A673 (cell line): ENCODE measurements around the gene SEMA4G. TPM values are rescaled to one million over a fixed set of nuclear protein-coding genes. Genes with fewer than 3 reads are reported as not detected.

Source experiments
- BruUV-seq: library from RNA; stranded (reverse); fragments of 400-500 nt; replicated peaks from 2 replicates; lab custom pipeline; 2021; lab: Mats Ljungman, UMichigan
- CTCF ChIA-PET: fragments of 300-600 bp; sonication (Branson Sonifier 250); formaldehyde crosslinking; loops from one replicate; lab custom pipeline; 2022; ENCODE audit warnings: antibody characterized with exemption; lab: Charles Lee
- POLR2A ChIA-PET: fragments of 300-600 bp; sonication (Branson Sonifier 250); formaldehyde crosslinking; loops from one replicate; lab custom pipeline; 2022; ENCODE audit warnings: antibody characterized with exemption; ENCODE audit not compliant: low non-redundant PET; lab: Charles Lee
- DNase-seq: peaks from one replicate; pipeline ENCODE4 v3.0.0-alpha.2; 2015; ENCODE audit warnings: low spot score
- H3K27ac ChIP-seq: fragments of 200-600 bp; sonication (generic); 2 replicates; pipeline ENCODE4 v1.5.1; 2016; ENCODE audit warnings: mixed run types, low read depth, mild to moderate bottlenecking, mixed read lengths, antibody characterized with exemption, low read length; ENCODE audit not compliant: poor library complexity, severe bottlenecking
- H3K27me3 ChIP-seq: fragments of 200-600 bp; sonication (generic); replicated peaks from 2 replicates; pipeline ENCODE4 v1.6.1; 2017; ENCODE audit warnings: mixed run types, low read depth, mild to moderate bottlenecking, mixed read lengths, antibody characterized with exemption, low read length; ENCODE audit not compliant: insufficient read depth, poor library complexity
- H3K36me3 ChIP-seq: fragments of 200-600 bp; sonication (generic); 2 replicates; pipeline ENCODE4 v1.6.1; 2016; ENCODE audit warnings: mixed run types, mild to moderate bottlenecking, mixed read lengths, antibody characterized with exemption, low read length; ENCODE audit not compliant: insufficient read depth, poor library complexity, severe bottlenecking
- H3K4me1 ChIP-seq: fragments of 200-600 bp; sonication (generic); 2 replicates; pipeline ENCODE4 v1.6.1; 2017; ENCODE audit warnings: mixed run types, mild to moderate bottlenecking, mixed read lengths, antibody characterized with exemption, low read length; ENCODE audit not compliant: insufficient read depth, poor library complexity, severe bottlenecking
- H3K4me3 ChIP-seq: fragments of 200-600 bp; sonication (generic); 2 replicates; pipeline ENCODE4 v1.5.1; 2016; ENCODE audit warnings: low read depth, mixed run types, mild to moderate bottlenecking, mixed read lengths, low read length; ENCODE audit not compliant: poor library complexity, severe bottlenecking
- H3K9me3 ChIP-seq: fragments of 200-600 bp; sonication (generic); 2 replicates; pipeline ENCODE4 v1.6.1; 2016; ENCODE audit warnings: mixed run types, low read depth, mild to moderate bottlenecking, mixed read lengths, antibody characterized with exemption, low read length; ENCODE audit not compliant: poor library complexity, severe bottlenecking
- EZH2 ChIP-seq: fragments of 200-600 bp; sonication (generic); IDR thresholded peaks from 2 replicates; pipeline ENCODE4 v1.6.1; 2017; ENCODE audit warnings: borderline replicate concordance, low read depth, mild to moderate bottlenecking, mixed read lengths, antibody characterized with exemption, low read length; ENCODE audit not compliant: poor library complexity, severe bottlenecking
- intact Hi-C: fragments of 100-400 bp; cut with micrococcal nuclease; formaldehyde crosslinking; loops from one replicate; pipeline ENCODE4 v1.10.0; 2022; ENCODE audit not compliant: unreplicated experiment
- total RNA-seq: library from RNA; stranded (reverse); gene quantifications from 2 replicates; pipeline ENCODE4 v1.2.3, GENCODE V29; 2021
- TF ChIP-seq, protein P1 (sequence below): fragments of 300-800, 200-600 bp; sonication (generic); conservative IDR thresholded peaks from 2 replicates; pipeline ENCODE4 v1.5.1; 2017; ENCODE audit warnings: low read depth, mild to moderate bottlenecking, antibody characterized with exemption, low read length, moderate library complexity, mixed read lengths

Gene SEMA4G
- total RNA-seq, 1 experiment from 2014 or later, result 6.1 TPM

- no peak for DNase-seq
- Histone ChIP-seq H3K4me1 (peaks cover 24% of the 10 kb centered on the region), H3K27me3 (no peaks in the 10 kb centered on the region), H3K4me3 (peak overlapping the region; percentile 93), H3K27ac (peak overlapping the region; percentile 83), H3K9me3 (no peaks in the 10 kb centered on the region), H3K36me3 (peaks cover 33% of the 10 kb centered on the region)
- BruUV-seq, result no TSS peak
- ChIA-PET CTCF (interaction anchor here (0.5 kb wide), 1 partner anchor 558 kb away, joined by 3 read pairs; no protein-coding TSS in a partner anchor), POLR2A (no interaction called here)
- TF ChIP-seq EZH2, result no peak
- TF ChIP-seq, protein P1, sequence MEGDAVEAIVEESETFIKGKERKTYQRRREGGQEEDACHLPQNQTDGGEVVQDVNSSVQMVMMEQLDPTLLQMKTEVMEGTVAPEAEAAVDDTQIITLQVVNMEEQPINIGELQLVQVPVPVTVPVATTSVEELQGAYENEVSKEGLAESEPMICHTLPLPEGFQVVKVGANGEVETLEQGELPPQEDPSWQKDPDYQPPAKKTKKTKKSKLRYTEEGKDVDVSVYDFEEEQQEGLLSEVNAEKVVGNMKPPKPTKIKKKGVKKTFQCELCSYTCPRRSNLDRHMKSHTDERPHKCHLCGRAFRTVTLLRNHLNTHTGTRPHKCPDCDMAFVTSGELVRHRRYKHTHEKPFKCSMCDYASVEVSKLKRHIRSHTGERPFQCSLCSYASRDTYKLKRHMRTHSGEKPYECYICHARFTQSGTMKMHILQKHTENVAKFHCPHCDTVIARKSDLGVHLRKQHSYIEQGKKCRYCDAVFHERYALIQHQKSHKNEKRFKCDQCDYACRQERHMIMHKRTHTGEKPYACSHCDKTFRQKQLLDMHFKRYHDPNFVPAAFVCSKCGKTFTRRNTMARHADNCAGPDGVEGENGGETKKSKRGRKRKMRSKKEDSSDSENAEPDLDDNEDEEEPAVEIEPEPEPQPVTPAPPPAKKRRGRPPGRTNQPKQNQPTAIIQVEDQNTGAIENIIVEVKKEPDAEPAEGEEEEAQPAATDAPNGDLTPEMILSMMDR, result no peak
- intact Hi-C loops, result no loop called here
Observed at GRCh38 chr10:100986623-100986951, 17.3 kb downstream of the SEMA4G start.

GRCh38 chr10:100986952-100987684 lies 17.8 kb downstream of the SEMA4G start, which contains the start of the genes MRPL43 and TWNK:
Gene MRPL43, minus strand, starts transcription at chr10:100987497. Its CDS starts 54 bp downstream, at chr10:100987443.
Gene TWNK, plus strand, starts transcription at chr10:100987543. Its CDS starts 668 bp downstream, at chr10:100988211.
- peak within 1 kb of the TSS; percentile 83 for H3K27ac ChIP-seq
- H3K4me3 ChIP-seq, result peak within 1 kb of the TSS; percentile 93
- intact Hi-C loops, result no loop called here
- ChIA-PET CTCF (interaction anchor here (1.2 kb wide), 1 partner anchor 11 kb away, joined by 4 read pairs; no protein-coding TSS in a partner anchor), POLR2A (no interaction called here)
- H3K27me3 ChIP-seq, result no peaks in the 10 kb centered on the region
- peak; percentile 90 for DNase-seq
- H3K4me1 ChIP-seq, result peaks cover 24% of the 10 kb centered on the region
- H3K9me3 ChIP-seq, result no peaks in the 10 kb centered on the region
- TF ChIP-seq, protein P1, result no peak
- no peak for TF ChIP-seq EZH2
- H3K36me3 ChIP-seq, result peaks cover 34% of the 10 kb centered on the region
- BruUV-seq, result no TSS peak

DNA sequence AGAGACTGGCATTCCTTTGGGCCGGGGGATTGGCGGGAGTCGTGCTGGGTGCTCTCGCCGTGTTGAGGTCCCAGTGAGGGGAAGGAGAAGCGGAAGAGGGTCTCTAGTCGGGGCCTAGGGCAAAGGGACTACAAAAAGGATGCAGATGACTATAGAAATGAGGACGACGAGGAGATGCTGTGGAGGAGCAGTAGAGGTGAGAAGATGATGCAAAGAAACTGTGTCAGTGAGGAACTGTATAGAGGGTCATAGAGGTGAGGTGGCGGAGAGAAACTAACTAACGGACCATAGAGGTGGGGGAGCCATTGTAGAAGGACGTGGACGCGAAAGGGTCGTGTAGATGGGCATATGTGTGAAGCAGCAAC lies 18.4 kb downstream of the SEMA4G start:
- Histone ChIP-seq H3K27me3 (no peaks in the 10 kb centered on the region), H3K27ac (peak overlapping the region; percentile 83), H3K4me1 (peaks cover 24% of the 10 kb centered on the region), H3K4me3 (peak overlapping the region; percentile 93), H3K36me3 (peaks cover 34% of the 10 kb centered on the region), H3K9me3 (no peaks in the 10 kb centered on the region)
- TF ChIP-seq EZH2, result no peak
- TF ChIP-seq, protein P1, result no peak
- BruUV-seq, result TSS peak; percentile 84
- intact Hi-C loops, result no loop called here
- ChIA-PET POLR2A (no interaction called here), CTCF (interaction anchor here (1.2 kb wide), 1 partner anchor 10 kb away, joined by 4 read pairs; no protein-coding TSS in a partner anchor)
- DNase-seq, result no peak
